HEK293 (cell line): ENCODE measurements around the gene SYCE1.

Source experiments
- PRDM10 ChIP-seq: fragments of 450-650 bp; formaldehyde crosslinking; IDR thresholded peaks from 2 replicates; pipeline ENCODE4 v1.5.1; 2016; ENCODE audit warnings: missing biosample characterization, missing genetic modification characterization
- REST ChIP-seq: fragments of 450-650 bp; formaldehyde crosslinking; IDR thresholded peaks from 2 replicates; pipeline ENCODE4 v1.5.1; 2016; ENCODE audit warnings: missing biosample characterization, missing genetic modification characterization
- TSHZ1 ChIP-seq: fragments of 450-650 bp; formaldehyde crosslinking; IDR thresholded peaks from 2 replicates; pipeline ENCODE4 v1.5.1; 2016; ENCODE audit warnings: missing biosample characterization, missing genetic modification characterization, borderline replicate concordance
- YY1 ChIP-seq: fragments of 450-650 bp; formaldehyde crosslinking; IDR thresholded peaks from 2 replicates; pipeline ENCODE4 v1.5.1; 2018; ENCODE audit warnings: missing biosample characterization, missing genetic modification characterization
- ZBTB11 ChIP-seq: fragments of 450-650 bp; formaldehyde crosslinking; conservative IDR thresholded peaks from 2 replicates; pipeline ENCODE4 v1.5.1; 2016; ENCODE audit warnings: low read depth, missing biosample characterization, missing genetic modification characterization
- ZFP3 ChIP-seq: fragments of 450-650 bp; formaldehyde crosslinking; IDR thresholded peaks from 2 replicates; pipeline ENCODE4 v1.5.1; 2016; ENCODE audit warnings: low read depth, missing biosample characterization, missing genetic modification characterization
- ZNF202 ChIP-seq: fragments of 450-650 bp; formaldehyde crosslinking; IDR thresholded peaks from 2 replicates; pipeline ENCODE4 v1.5.1; 2016; ENCODE audit warnings: missing biosample characterization, missing genetic modification characterization, borderline replicate concordance
- ZNF24 ChIP-seq: fragments of 450-650 bp; formaldehyde crosslinking; IDR thresholded peaks from 2 replicates; pipeline ENCODE4 v1.5.1; 2016; ENCODE audit warnings: missing biosample characterization, missing genetic modification characterization
- ZNF248 ChIP-seq: fragments of 450-650 bp; formaldehyde crosslinking; IDR thresholded peaks from 2 replicates; pipeline ENCODE4 v1.5.1; 2017; ENCODE audit warnings: missing biosample characterization, missing genetic modification characterization
- ZNF280C ChIP-seq: fragments of 450-650 bp; formaldehyde crosslinking; IDR thresholded peaks from 2 replicates; pipeline ENCODE4 v1.5.1; 2016; ENCODE audit warnings: missing biosample characterization, missing genetic modification characterization
- ZNF280D ChIP-seq: fragments of 450-650 bp; formaldehyde crosslinking; IDR thresholded peaks from 2 replicates; pipeline ENCODE4 v1.5.1; 2016; ENCODE audit warnings: missing biosample characterization, missing genetic modification characterization
- ZNF37A ChIP-seq: fragments of 450-650 bp; IDR thresholded peaks from 2 replicates; pipeline ENCODE4 v1.5.1; 2018; ENCODE audit warnings: missing biosample characterization, missing genetic modification characterization
- ZNF423 ChIP-seq: fragments of 450-650 bp; formaldehyde crosslinking; IDR thresholded peaks from 2 replicates; pipeline ENCODE4 v1.5.1; 2016; ENCODE audit warnings: missing biosample characterization, missing genetic modification characterization
- ZNF513 ChIP-seq: fragments of 450-650 bp; IDR thresholded peaks from 2 replicates; pipeline ENCODE4 v1.5.1; 2018; ENCODE audit warnings: missing biosample characterization, missing genetic modification characterization
- ZNF530 ChIP-seq: fragments of 450-650 bp; formaldehyde crosslinking; IDR thresholded peaks from 2 replicates; pipeline ENCODE4 v1.5.1; 2016; ENCODE audit warnings: low read depth, missing biosample characterization, missing genetic modification characterization
- ZNF600 ChIP-seq: fragments of 450-650 bp; formaldehyde crosslinking; IDR thresholded peaks from 2 replicates; pipeline ENCODE4 v1.5.1; 2016; ENCODE audit warnings: missing biosample characterization, missing genetic modification characterization
- ZNF707 ChIP-seq: fragments of 450-650 bp; formaldehyde crosslinking; IDR thresholded peaks from 2 replicates; pipeline ENCODE4 v1.5.1; 2016; ENCODE audit warnings: missing biosample characterization, missing genetic modification characterization

SYCE1 gene

GRCh38 chr10:133520193-133520738, 45.1 kb downstream of the SYCE1 start (continued):
- TF ChIP-seq ZNF280C (tag by site-specific recombination) (no peak), PRDM10 (tag by site-specific recombination) (no peak), ZNF37A (tag by site-specific recombination) (no peak), ZFP3 (tag by site-specific recombination) (no peak), TSHZ1 (tag by site-specific recombination) (no peak), REST (tag by site-specific recombination) (no peak), ZNF248 (tag by site-specific recombination) (no peak), ZNF280D (no peak), ZNF530 (tag by site-specific recombination) (no peak), ZNF202 (tag by site-specific recombination) (no peak), ZNF513 (no peak), ZNF24 (tag by site-specific recombination) (no peak; the same call in 1 of the 2 replicates), YY1 (tag by site-specific recombination) (peak; percentile 65), ZNF707 (no peak), ZNF423 (tag by site-specific recombination) (peak; percentile 90), ZBTB11 (tag by site-specific recombination) (peak; percentile 91), ZNF600 (peak; percentile 99)
